Esophagus squamous epithelium (tissue), 5 donors: Measurements from ENCODE around the gene FOSB. TPM values are rescaled to one million over a fixed set of nuclear protein-coding genes. Genes with fewer than 3 reads are reported as not detected.

ENCODE experiments used
- DNase-seq: peaks from one replicate; lab custom pipeline; 2025; lab: John Stamatoyannopoulos, UW
- H3K27ac ChIP-seq, 4 donors: fragments of 200-600 bp; sonication (generic); one replicate each; pipeline ENCODE4 v1.5.1; 2016 to 2019; ENCODE audit warnings: mild to moderate bottlenecking in 1 of 4
- H3K27me3 ChIP-seq, 4 donors: fragments of 200-600 bp; sonication (generic); 1 replicate in 3 of 4; 2 replicates in 1 of 4; pipeline versions ENCODE4 v1.5.1 to v1.6.0; 2017 to 2021; ENCODE audit warnings: antibody characterized with exemption in 1 of 4
- H3K36me3 ChIP-seq, 3 donors: fragments of 200-600 bp; sonication (generic); one replicate each; pipeline ENCODE4 v1.5.1; 2016 to 2019
- H3K4me1 ChIP-seq, 3 donors: fragments of 200-600 bp; sonication (generic); one replicate each; pipeline ENCODE4 v1.5.1; 2017 to 2019
- H3K4me3 ChIP-seq, 4 donors: fragments of 200-600 bp; sonication (generic); 1 replicate in 3 of 4; 2 replicates in 1 of 4; pipeline ENCODE4 v1.5.1; 2016 to 2019; ENCODE audit warnings: mild to moderate bottlenecking in 2 of 4, moderate library complexity in 1 of 4
- H3K9me3 ChIP-seq, 3 donors: fragments of 200-600 bp; sonication (generic); one replicate each; pipeline ENCODE4 v1.5.1; 2016 to 2019
- POLR2A ChIP-seq, 4 donors: fragments of 450-650 bp; IDR thresholded peaks; one replicate each; pipeline ENCODE4 v1.6.1; 2017; ENCODE audit warnings: antibody characterized with exemption in 4 of 4, mild to moderate bottlenecking in 4 of 4, moderate library complexity in 3 of 4
- WGBS, 2 donors: methylation state at CpG; one replicate each; pipeline ENCODE4 v1.1.5; 2018; 5-methylcytosine and 5-hydroxymethylcytosine counted together
- intact Hi-C: fragments of 100-400 bp; cut with DNase I; formaldehyde crosslinking; loops from one replicate; pipeline ENCODE4 v1.15.0; 2022
- total RNA-seq, 4 donors: library from RNA; depleted of rRNA; stranded (reverse); fragments of >200 nt; gene quantifications; one replicate each; pipeline ENCODE4 v1.1.0, GENCODE V29; 2016
- TF ChIP-seq, protein P1 (sequence below), 6 experiments: fragments of 450-650 bp in 4 of 6; fragments of 200-600 bp in 2 of 6; sonication (generic) in 2 of 6; IDR thresholded peaks; one replicate each; pipeline ENCODE4 v1.5.1; 2016 to 2019; ENCODE audit warnings: antibody characterized with exemption in 6 of 6, mild to moderate bottlenecking in 4 of 6, moderate library complexity in 4 of 6
- donor health status: DM: yes; HTN: yes; CAD: no.

FOSB gene
- total RNA-seq, 4 donors from 2014 or later = 1.7 to 4.6 (median 2.5) TPM

DNA sequence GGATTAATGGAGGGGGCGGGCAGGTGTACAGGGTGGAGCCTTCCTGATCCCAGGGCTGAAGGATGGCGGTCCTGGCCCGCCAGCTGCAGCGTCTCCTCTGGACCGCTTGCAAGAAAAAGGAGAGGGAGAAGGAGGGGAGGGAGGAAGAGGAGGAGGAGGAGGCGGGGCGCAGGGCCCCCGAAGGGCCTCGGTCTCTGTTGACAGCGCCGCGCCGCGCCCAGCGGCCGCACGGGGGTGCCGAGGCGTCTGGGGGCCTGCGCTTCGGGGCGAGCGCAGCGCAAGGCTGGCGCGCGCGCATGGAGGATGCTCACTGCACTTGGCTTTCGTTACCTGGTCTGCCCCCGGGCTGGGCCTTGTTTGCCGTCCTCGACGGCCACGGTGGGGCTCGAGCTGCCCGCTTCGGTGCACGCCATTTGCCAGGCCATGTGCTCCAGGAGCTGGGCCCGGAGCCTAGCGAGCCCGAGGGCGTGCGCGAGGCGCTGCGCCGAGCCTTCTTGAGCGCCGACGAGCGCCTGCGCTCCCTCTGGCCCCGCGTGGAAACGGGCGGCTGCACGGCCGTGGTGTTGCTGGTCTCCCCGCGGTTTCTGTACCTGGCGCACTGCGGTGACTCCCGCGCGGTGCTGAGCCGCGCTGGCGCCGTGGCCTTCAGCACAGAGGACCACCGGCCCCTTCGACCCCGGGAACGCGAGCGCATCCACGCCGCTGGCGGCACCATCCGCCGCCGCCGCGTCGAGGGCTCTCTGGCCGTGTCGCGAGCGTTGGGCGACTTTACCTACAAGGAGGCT is 30.8 kb downstream of the FOSB start, which contains the start of gene PPM1N:
Gene PPM1N, plus strand, starts transcription at position 33 of the 785 bp plus-strand sequence. Its CDS starts 30 bp downstream, at position 63.
- DNase-seq = no peak
- peaks cover 0 to 28% (median 0%) of the 10 kb centered on the region in 4 donors for H3K27me3 ChIP-seq
- H3K36me3 ChIP-seq = no peaks in the 10 kb centered on the region
- H3K9me3 ChIP-seq = no peaks in the 10 kb centered on the region
- TF ChIP-seq, protein P1, sequence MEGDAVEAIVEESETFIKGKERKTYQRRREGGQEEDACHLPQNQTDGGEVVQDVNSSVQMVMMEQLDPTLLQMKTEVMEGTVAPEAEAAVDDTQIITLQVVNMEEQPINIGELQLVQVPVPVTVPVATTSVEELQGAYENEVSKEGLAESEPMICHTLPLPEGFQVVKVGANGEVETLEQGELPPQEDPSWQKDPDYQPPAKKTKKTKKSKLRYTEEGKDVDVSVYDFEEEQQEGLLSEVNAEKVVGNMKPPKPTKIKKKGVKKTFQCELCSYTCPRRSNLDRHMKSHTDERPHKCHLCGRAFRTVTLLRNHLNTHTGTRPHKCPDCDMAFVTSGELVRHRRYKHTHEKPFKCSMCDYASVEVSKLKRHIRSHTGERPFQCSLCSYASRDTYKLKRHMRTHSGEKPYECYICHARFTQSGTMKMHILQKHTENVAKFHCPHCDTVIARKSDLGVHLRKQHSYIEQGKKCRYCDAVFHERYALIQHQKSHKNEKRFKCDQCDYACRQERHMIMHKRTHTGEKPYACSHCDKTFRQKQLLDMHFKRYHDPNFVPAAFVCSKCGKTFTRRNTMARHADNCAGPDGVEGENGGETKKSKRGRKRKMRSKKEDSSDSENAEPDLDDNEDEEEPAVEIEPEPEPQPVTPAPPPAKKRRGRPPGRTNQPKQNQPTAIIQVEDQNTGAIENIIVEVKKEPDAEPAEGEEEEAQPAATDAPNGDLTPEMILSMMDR (IDR thresholded peaks at IDR 0.05) = peak in 3 of 6 experiments; percentile 7 to 37 (median 13)
- no peak for TF ChIP-seq POLR2A (IDR thresholded peaks at IDR 0.05)
- H3K4me1 ChIP-seq = peaks cover 32 to 47% (median 36%) of the 10 kb centered on the region in 3 donors
- 0 to 1% methylated on average over 9 to 15 of the region's 89 CpGs for WGBS, 2 donors
- peak within 1 kb of the TSS in 3 of 4 donors; percentile 50 to 73 (median 72) for H3K27ac ChIP-seq
- intact Hi-C loops = no loop called here
- peak within 1 kb of the TSS; percentile 7 to 79 (median 69) for H3K4me3 ChIP-seq

DNA sequence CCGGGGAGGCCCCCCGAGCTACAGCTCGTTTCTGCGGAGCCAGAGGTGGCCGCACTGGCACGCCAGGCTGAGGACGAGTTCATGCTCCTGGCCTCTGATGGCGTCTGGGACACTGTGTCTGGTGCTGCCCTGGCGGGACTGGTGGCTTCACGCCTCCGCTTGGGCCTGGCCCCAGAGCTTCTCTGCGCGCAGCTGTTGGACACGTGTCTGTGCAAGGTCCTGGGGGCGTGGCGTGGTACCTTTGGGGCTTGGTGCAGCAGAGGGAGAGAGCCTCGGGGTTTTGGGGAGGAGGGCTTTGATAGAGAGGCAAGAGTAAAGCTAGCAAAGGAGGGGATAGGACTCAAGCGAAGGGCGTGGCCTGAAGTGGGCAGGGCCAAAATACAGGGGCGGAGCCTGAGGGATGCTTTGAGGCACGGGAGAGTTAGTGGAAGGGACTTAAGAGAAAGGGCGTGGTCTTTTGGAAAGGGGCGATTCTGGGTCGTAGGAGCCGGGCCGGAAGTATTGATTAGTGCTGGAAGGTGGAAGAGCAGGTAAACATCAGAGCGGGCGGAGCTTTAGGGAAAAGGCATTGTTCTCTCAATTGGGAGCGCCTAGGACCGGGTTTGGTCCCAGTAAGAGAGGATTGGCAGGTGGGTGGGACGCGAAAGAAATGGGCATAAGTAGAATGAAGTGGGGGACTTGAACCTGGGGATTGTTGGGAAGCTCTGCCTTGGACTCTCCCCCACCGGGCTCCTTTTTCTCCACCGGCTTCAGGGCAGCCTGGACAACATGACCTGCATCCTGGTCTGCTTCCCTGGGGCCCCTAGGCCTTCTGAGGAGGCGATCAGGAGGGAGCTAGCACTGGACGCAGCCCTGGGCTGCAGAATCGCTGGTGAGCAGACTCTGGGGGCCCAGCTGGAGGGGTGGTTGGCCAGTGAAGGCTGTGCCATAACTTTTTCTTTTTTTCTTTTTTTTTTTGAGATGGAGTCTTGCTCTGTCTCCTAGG is 31.7 kb downstream of the FOSB start:
- no peaks in the 10 kb centered on the region for H3K9me3 ChIP-seq
- peaks cover 31 to 42% (median 32%) of the 10 kb centered on the region in 3 donors for H3K4me1 ChIP-seq
- no peak for DNase-seq
- peak overlapping the region in 1 of 4 donors; percentile 26 for H3K27ac ChIP-seq
- peaks cover 0 to 28% (median 0%) of the 10 kb centered on the region in 4 donors for H3K27me3 ChIP-seq
- no peaks in the 10 kb centered on the region for H3K36me3 ChIP-seq
- peak overlapping the region in 3 of 4 donors; percentile 1 to 53 (median 44) for H3K4me3 ChIP-seq
- no peak for TF ChIP-seq POLR2A (IDR thresholded peaks at IDR 0.05)
- TF ChIP-seq, protein P1 (IDR thresholded peaks at IDR 0.05) = peak in 1 of 6 experiments; percentile 4
- 23 to 24% methylated on average over 21 to 27 of the region's 37 CpGs for WGBS, 2 donors
- intact Hi-C loops = no loop called here

DNA sequence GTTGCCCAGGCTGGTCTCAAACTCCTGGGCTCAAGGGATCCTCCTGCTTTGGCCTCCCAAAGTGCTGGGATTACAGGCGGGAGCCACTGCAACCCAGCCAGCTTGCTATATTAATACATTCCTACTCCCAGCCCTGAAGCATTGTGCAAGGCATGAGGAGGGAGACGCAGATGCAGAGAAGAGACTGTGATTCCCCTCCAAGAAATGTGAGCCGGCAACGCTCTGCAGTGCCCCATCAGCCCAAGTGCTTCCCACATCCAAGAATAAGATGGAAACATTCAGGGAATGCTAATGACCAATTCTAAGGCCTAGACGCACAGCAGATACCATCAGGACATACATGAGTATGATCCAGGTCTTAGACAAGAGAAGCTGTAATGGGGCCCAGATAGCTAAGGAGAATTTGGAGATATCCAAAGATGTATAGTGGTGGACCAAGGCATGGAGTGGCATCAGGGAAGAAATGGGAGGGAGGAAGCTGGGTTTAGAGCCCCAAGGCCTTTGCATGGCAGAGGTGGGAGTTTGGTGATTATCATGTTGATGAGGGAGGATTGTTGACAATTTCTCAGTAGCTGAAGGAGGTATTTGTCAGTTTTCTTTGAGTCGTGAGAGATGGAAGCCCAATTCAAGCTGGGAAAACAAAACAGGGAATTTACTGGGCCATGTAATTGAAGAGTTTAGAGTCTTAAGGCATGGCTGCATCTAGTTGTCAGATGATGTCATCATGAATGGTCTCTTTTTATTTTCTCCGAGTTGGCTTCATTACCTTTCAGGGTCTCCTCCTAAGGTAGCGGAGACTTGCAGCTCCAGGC is 33.3 kb downstream of the FOSB start:
- WGBS, 2 donors = 78 to 90% methylated on average over 4 of the region's 8 CpGs
- no peak for DNase-seq
- Histone ChIP-seq H3K27ac (no peak overlapping the region), H3K4me3 (no peak overlapping the region), H3K9me3 (no peaks in the 10 kb centered on the region), H3K36me3 (no peaks in the 10 kb centered on the region), H3K27me3 (peaks cover 0 to 18% (median 0%) of the 10 kb centered on the region in 4 donors), H3K4me1 (peaks cover 29 to 54% (median 32%) of the 10 kb centered on the region in 3 donors)
- TF ChIP-seq, protein P1 (IDR thresholded peaks at IDR 0.05) = no peak
- no peak for TF ChIP-seq POLR2A (IDR thresholded peaks at IDR 0.05)
- intact Hi-C loops = no loop called here

DNA sequence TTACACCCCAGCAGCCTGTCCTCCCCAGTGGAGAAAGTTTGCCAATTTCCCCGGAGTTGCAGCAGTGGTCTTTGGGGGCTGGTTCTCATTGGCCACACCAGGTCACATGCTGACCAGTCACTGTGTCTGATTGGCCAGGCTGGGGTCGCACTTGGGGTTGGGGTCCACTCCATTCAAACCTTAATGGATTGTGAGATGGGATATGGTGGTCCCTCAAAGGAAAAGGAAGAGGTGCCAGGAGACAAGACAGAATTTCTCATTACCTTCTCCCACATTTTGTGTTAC is 33.9 kb downstream of the FOSB start:
- DNase-seq = no peak
- peak overlapping the region in 1 of 4 donors; percentile 39 for H3K27ac ChIP-seq
- H3K4me1 ChIP-seq = peaks cover 23 to 50% (median 29%) of the 10 kb centered on the region in 3 donors
- intact Hi-C loops = no loop called here
- peaks cover 0 to 12% (median 0%) of the 10 kb centered on the region in 4 donors for H3K27me3 ChIP-seq
- TF ChIP-seq POLR2A (IDR thresholded peaks at IDR 0.05) = no peak
- TF ChIP-seq, protein P1 (IDR thresholded peaks at IDR 0.05) = no peak
- H3K9me3 ChIP-seq = no peaks in the 10 kb centered on the region
- H3K36me3 ChIP-seq = no peaks in the 10 kb centered on the region
- H3K4me3 ChIP-seq = no peak overlapping the region
- WGBS, 2 donors = 72% methylated on average over 2 of the region's 2 CpGs; no CpG with 5 or more reads in 1 of the 2 donors
